Esophagus squamous epithelium (tissue), 5 donors: ENCODE results near the gene ST6GALNAC1. TPM values are rescaled to one million over a fixed set of nuclear protein-coding genes. Genes with fewer than 3 reads are reported as not detected.

Source experiments
- DNase-seq: peaks from one replicate; lab custom pipeline; 2025; lab: John Stamatoyannopoulos, UW
- H3K27ac ChIP-seq, 4 donors: fragments of 200-600 bp; sonication (generic); one replicate each; pipeline ENCODE4 v1.5.1; 2016 to 2019; ENCODE audit warnings: mild to moderate bottlenecking in 1 of 4
- H3K27me3 ChIP-seq, 4 donors: fragments of 200-600 bp; sonication (generic); 1 replicate in 3 of 4; 2 replicates in 1 of 4; pipeline versions ENCODE4 v1.5.1 to v1.6.0; 2017 to 2021; ENCODE audit warnings: antibody characterized with exemption in 1 of 4
- H3K36me3 ChIP-seq, 3 donors: fragments of 200-600 bp; sonication (generic); one replicate each; pipeline ENCODE4 v1.5.1; 2016 to 2019
- H3K4me1 ChIP-seq, 3 donors: fragments of 200-600 bp; sonication (generic); one replicate each; pipeline ENCODE4 v1.5.1; 2017 to 2019
- H3K4me3 ChIP-seq, 4 donors: fragments of 200-600 bp; sonication (generic); 1 replicate in 3 of 4; 2 replicates in 1 of 4; pipeline ENCODE4 v1.5.1; 2016 to 2019; ENCODE audit warnings: mild to moderate bottlenecking in 2 of 4, moderate library complexity in 1 of 4
- H3K9me3 ChIP-seq, 3 donors: fragments of 200-600 bp; sonication (generic); one replicate each; pipeline ENCODE4 v1.5.1; 2016 to 2019
- POLR2A ChIP-seq, 4 donors: fragments of 450-650 bp; IDR thresholded peaks; one replicate each; pipeline ENCODE4 v1.6.1; 2017; ENCODE audit warnings: antibody characterized with exemption in 4 of 4, mild to moderate bottlenecking in 4 of 4, moderate library complexity in 3 of 4
- WGBS, 2 donors: methylation state at CpG; one replicate each; pipeline ENCODE4 v1.1.5; 2018; 5-methylcytosine and 5-hydroxymethylcytosine counted together
- intact Hi-C: fragments of 100-400 bp; cut with DNase I; formaldehyde crosslinking; loops from one replicate; pipeline ENCODE4 v1.15.0; 2022
- total RNA-seq, 4 donors: library from RNA; depleted of rRNA; stranded (reverse); fragments of >200 nt; gene quantifications; one replicate each; pipeline ENCODE4 v1.1.0, GENCODE V29; 2016
- TF ChIP-seq, protein P1 (sequence below), 6 experiments: fragments of 450-650 bp in 4 of 6; fragments of 200-600 bp in 2 of 6; sonication (generic) in 2 of 6; IDR thresholded peaks; one replicate each; pipeline ENCODE4 v1.5.1; 2016 to 2019; ENCODE audit warnings: antibody characterized with exemption in 6 of 6, mild to moderate bottlenecking in 4 of 6, moderate library complexity in 4 of 6
- donor health status: DM: yes; HTN: yes; CAD: no.

Gene ST6GALNAC1
- total RNA-seq, 4 donors from 2014 or later, result 10.6 to 63.3 (median 32.7) TPM

DNA sequence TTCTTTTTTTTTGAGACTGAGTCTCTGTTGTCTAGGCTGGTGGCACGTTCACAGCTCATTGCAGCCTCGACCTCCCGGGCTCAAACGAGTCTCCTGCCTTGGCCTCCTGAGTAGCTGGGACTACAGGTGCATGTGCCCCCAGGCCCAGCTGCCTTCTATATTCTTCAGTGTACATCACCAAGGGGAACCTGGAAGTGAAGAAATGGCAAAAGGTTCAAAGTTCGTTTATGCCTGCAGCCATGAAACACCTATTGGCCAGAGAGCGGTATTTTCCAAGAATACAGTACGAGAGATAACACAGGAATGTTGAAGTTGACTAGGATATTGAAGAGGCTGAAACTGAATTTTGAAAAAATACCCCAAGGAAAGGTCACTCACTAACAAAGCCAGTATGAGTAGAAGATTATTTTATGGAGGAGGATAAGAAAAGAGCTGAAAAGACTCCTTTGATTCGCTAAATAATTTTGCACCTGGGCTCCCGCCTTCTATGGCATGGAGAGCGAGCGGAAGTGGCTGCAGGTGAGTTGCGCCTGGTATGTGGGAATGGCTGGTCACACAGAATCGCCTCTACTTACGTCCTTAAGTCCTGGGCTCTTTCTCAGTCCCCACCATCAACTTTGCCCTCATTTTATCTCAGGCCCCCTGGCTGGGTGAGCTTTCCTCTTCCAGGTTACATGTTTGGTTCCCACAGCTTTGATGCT lies 9.8 kb downstream of the ST6GALNAC1 start:
- TF ChIP-seq, protein P1, sequence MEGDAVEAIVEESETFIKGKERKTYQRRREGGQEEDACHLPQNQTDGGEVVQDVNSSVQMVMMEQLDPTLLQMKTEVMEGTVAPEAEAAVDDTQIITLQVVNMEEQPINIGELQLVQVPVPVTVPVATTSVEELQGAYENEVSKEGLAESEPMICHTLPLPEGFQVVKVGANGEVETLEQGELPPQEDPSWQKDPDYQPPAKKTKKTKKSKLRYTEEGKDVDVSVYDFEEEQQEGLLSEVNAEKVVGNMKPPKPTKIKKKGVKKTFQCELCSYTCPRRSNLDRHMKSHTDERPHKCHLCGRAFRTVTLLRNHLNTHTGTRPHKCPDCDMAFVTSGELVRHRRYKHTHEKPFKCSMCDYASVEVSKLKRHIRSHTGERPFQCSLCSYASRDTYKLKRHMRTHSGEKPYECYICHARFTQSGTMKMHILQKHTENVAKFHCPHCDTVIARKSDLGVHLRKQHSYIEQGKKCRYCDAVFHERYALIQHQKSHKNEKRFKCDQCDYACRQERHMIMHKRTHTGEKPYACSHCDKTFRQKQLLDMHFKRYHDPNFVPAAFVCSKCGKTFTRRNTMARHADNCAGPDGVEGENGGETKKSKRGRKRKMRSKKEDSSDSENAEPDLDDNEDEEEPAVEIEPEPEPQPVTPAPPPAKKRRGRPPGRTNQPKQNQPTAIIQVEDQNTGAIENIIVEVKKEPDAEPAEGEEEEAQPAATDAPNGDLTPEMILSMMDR (IDR thresholded peaks at IDR 0.05), result no peak
- no peak for TF ChIP-seq POLR2A (IDR thresholded peaks at IDR 0.05)
- H3K9me3 ChIP-seq, result no peaks in the 10 kb centered on the region
- peaks cover 0 to 22% (median 0%) of the 10 kb centered on the region in 3 donors for H3K4me1 ChIP-seq
- intact Hi-C loops, result no loop called here
- no peaks in the 10 kb centered on the region for H3K27me3 ChIP-seq
- H3K27ac ChIP-seq, result no peak overlapping the region
- no peak overlapping the region for H3K4me3 ChIP-seq
- 87 to 88% methylated on average over 14 of the region's 14 CpGs for WGBS, 2 donors
- no peak for DNase-seq
- H3K36me3 ChIP-seq, result peaks cover 0 to 8% (median 4%) of the 10 kb centered on the region in 3 donors

DNA sequence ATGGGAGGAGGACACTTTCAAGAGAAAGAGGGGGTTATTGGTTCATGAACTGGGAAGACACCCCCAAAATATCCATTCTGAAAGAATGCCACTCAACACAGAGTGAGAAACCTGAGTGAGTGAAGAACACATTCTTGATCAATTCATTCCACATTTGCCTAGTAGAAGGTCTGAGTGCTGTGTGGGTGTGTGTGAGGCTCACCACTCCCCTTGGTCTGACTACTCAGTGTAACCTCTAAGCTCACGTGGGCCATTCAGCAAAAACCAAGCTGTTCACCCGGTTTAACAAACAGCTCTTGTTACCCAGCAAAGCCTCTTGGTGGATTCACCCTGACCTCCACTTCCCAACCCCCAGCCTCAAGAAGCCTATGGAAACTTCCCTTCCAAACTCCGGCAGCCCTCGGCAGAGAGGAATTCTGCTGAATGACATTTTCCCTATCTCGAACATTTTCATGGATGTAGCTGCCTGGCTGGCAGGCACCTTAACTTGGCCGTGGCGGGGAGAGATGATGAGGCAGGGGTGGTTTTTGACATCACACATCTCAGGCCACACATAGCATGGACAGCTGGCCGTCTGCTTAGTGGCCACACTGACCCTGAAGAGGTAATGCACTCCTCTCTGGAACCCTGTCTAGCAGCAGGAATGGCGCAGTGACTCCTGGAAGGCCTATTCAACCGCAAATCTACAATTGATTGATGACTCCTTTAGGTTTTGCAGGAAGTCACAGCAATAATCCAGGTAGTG lies 11.6 kb downstream of the ST6GALNAC1 start:
- H3K4me3 ChIP-seq, result no peak overlapping the region
- DNase-seq, result no peak
- TF ChIP-seq, protein P1 (IDR thresholded peaks at IDR 0.05), result no peak
- TF ChIP-seq POLR2A (IDR thresholded peaks at IDR 0.05), result no peak
- peaks cover 0 to 22% (median 0%) of the 10 kb centered on the region in 3 donors for H3K4me1 ChIP-seq
- H3K27ac ChIP-seq, result peak overlapping the region; percentile 43 to 77 (median 65)
- 69 to 77% methylated on average over 7 to 9 of the region's 10 CpGs for WGBS, 2 donors
- no peaks in the 10 kb centered on the region for H3K9me3 ChIP-seq
- no peaks in the 10 kb centered on the region for H3K27me3 ChIP-seq
- intact Hi-C loops, result no loop called here
- H3K36me3 ChIP-seq, result peaks cover 0 to 23% (median 4%) of the 10 kb centered on the region in 3 donors

DNA sequence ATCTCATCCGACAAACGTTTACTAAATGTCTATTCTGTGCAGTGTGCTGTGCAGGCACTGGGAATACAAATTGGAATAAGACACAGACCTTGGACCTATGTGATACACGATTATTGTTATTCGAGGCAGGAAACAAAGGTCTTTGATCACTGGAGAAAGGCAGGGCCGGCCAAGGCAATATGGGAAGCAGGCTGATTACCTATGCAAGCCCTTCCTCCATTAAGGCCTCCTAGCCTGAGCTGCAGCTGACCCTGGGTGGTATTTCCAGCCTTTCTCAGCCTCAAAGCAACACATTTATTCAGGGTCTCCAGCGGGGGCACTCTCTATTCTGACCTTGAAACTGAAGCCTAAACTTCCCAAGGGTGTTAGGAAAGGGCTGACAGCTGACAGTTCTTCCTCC lies 13.4 kb downstream of the ST6GALNAC1 start:
- WGBS, 2 donors, result 68 to 74% methylated on average over 6 of the region's 6 CpGs
- H3K27me3 ChIP-seq, result no peaks in the 10 kb centered on the region

DNA sequence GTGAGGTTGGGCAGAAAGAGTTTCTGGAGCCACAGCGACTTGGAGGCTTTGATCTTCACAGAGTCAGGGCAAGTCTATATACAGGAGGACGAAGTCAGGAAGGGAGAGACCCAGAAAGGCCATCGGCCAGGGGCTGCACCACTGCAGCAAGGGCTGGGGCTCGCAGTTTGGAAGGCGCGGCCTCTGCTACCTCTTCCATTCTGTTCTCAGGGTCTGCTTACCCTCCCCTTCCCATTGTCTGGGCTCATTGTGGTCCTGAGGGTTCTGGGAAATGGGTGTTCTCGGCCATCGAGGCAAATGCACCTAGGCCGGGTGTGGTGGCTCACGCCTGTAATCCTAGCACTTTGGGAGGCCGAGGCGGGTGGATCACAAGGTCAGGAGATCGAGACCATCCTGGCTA lies 16.0 kb downstream of the ST6GALNAC1 start:
- Histone ChIP-seq H3K27ac (no peak overlapping the region), H3K27me3 (no peaks in the 10 kb centered on the region), H3K4me1 (peaks cover 0 to 28% (median 4%) of the 10 kb centered on the region in 3 donors), H3K9me3 (no peaks in the 10 kb centered on the region), H3K36me3 (peaks cover 0 to 42% (median 4%) of the 10 kb centered on the region in 3 donors), H3K4me3 (no peak overlapping the region)
- 90 to 92% methylated on average over 3 to 10 of the region's 13 CpGs for WGBS, 2 donors
- DNase-seq, result no peak
- no peak for TF ChIP-seq POLR2A (IDR thresholded peaks at IDR 0.05)
- TF ChIP-seq, protein P1 (IDR thresholded peaks at IDR 0.05), result no peak
- intact Hi-C loops, result no loop called here

More for the DNA sequence above, 13.4 kb downstream of the ST6GALNAC1 start:
- Histone ChIP-seq H3K9me3 (no peaks in the 10 kb centered on the region), H3K4me3 (no peak overlapping the region), H3K4me1 (peaks cover 0 to 22% (median 0%) of the 10 kb centered on the region in 3 donors), H3K27ac (no peak overlapping the region), H3K36me3 (peaks cover 0 to 41% (median 4%) of the 10 kb centered on the region in 3 donors)
- TF ChIP-seq POLR2A (IDR thresholded peaks at IDR 0.05), result no peak
- TF ChIP-seq, protein P1 (IDR thresholded peaks at IDR 0.05), result no peak
- intact Hi-C loops, result no loop called here
- DNase-seq, result no peak

DNA sequence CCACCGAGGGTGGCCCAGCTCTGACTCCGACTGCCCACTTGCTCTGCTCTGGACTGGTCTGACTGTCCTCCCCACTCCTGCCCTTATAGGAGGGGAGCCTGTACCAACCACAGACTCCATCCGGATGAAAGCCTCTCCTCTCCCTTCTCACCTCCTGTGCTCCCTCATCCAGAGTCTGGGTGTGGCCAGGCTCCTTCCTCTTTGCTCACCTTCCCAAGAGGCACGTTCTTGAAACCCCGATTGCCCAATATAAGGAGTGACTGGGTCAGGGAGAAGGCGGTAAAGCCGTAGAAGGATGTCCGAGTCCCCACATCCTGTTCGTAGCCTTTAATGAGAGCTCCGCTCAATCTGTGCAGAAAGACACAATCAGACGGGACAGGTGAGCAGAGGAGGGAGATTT lies 17.1 kb downstream of the ST6GALNAC1 start:
- TF ChIP-seq POLR2A (IDR thresholded peaks at IDR 0.05), result no peak
- TF ChIP-seq, protein P1 (IDR thresholded peaks at IDR 0.05), result no peak
- intact Hi-C loops, result no loop called here
- Histone ChIP-seq H3K36me3 (peaks cover 0 to 42% (median 4%) of the 10 kb centered on the region in 3 donors), H3K4me3 (no peak overlapping the region), H3K27me3 (no peaks in the 10 kb centered on the region), H3K9me3 (no peaks in the 10 kb centered on the region), H3K4me1 (peaks cover 0 to 17% (median 4%) of the 10 kb centered on the region in 3 donors), H3K27ac (no peak overlapping the region)
- 76 to 85% methylated on average over 8 to 9 of the region's 11 CpGs for WGBS, 2 donors
- no peak for DNase-seq
